M059J (cell line): Measurements from ENCODE around the gene PCDH10. TPM values are rescaled to one million over a fixed set of nuclear protein-coding genes. Genes with fewer than 3 reads are reported as not detected.
"Not testable (repeated sequence)": the region's sequence is repeated elsewhere in the genome, so short reads cannot be mapped to it uniquely, and the experiment has no call there.

ENCODE experiments used
- DNase-seq: peaks from one replicate; pipeline ENCODE4 v3.0.0-alpha.2; 2012; ENCODE audit warnings: low read depth
- total RNA-seq: library from RNA; depleted of rRNA; stranded (reverse); fragments of >200 nt; shearing (Covaris generic); gene quantifications from 2 replicates; pipeline ENCODE4 v1.2.3, GENCODE V29; 2014

PCDH10 gene
- total RNA-seq, 1 experiment from 2014 or later, result 7.9 TPM

DNA sequence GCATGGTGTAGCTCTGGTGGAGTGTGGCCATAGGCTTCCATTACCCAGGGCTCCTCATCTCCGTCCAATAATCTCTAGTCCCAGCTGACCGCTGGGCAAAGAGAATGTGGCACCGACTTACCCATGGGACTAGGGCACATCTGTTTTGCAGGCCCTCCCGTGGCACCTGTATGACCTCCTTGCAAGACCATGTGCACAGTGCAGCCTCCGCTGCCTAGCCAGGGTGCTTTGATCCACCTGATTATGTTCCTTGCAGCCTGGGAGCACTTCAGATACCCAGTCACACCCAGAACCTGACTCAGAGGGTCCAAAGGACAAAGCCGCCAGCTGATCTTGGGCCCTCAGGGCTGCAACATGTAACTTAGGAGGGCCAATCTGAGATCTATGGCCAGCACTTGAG lies 84.8 kb downstream of the PCDH10 start:
- no peak for DNase-seq

GRCh38 chr4:133240451-133240850 lies 91.4 kb downstream of the PCDH10 start:
- DNase-seq, result not testable (repeated sequence)
